ENCODE results near the gene VCPKMT. TPM values are rescaled to one million over a fixed set of nuclear protein-coding genes. Genes with fewer than 3 reads are reported as not detected.
A peak's percentile ranks its signal among the peaks of the same experiment; 100 is the strongest.

VCPKMT gene
- total RNA-seq (ENCODE audit: insufficient read depth, low replicate concordance) = 6.0 TPM

- peak; percentile 96 for DNase-seq (ENCODE audit: low spot score)
These were observed at the start of gene VCPKMT for GRCh38 chr14:50116181-50116956. TSS of gene VCPKMT (minus strand) at chr14:50116572. CDS start at chr14:50116552, 20 bp downstream.

- DNase-seq (ENCODE audit: low spot score) = no peak
These were observed 39.7 kb upstream of the VCPKMT start for GRCh38 chr14:50156111-50156510.

GRCh38 chr14:50148799-50149198 is 32.4 kb upstream of the VCPKMT start:
- no peak for DNase-seq (ENCODE audit: low spot score)

- no peak for DNase-seq (ENCODE audit: low spot score)
These were observed 22.8 kb upstream of the VCPKMT start for GRCh38 chr14:50139192-50139591.

GRCh38 chr14:50127802-50128201 is 11.4 kb upstream of the VCPKMT start:
- no peak for DNase-seq (ENCODE audit: low spot score)

- no peak for DNase-seq (ENCODE audit: low spot score)
These were observed 6.7 kb upstream of the VCPKMT start for GRCh38 chr14:50123062-50123461.

GRCh38 chr14:50122291-50122690 is 5.9 kb upstream of the VCPKMT start:
- no peak for DNase-seq (ENCODE audit: low spot score)

- no peak for DNase-seq (ENCODE audit: low spot score)
These were observed 5.1 kb upstream of the VCPKMT start for GRCh38 chr14:50121486-50121885.

GRCh38 chr14:50117456-50117855 is 1.1 kb upstream of the VCPKMT start:
- DNase-seq (ENCODE audit: low spot score) = no peak

- no peak for DNase-seq (ENCODE audit: low spot score)
These were observed 594 bp upstream of the VCPKMT start for GRCh38 chr14:50116966-50117365.

GRCh38 chr14:50113381-50114035 is 2.9 kb downstream of the VCPKMT start:
- DNase-seq (ENCODE audit: low spot score) = no peak

- no peak for DNase-seq (ENCODE audit: low spot score)
These were observed 5.9 kb downstream of the VCPKMT start for GRCh38 chr14:50110323-50111037.

- DNase-seq (ENCODE audit: low spot score) = peak; percentile 16
These were observed 7.0 kb downstream of the VCPKMT start for GRCh38 chr14:50109342-50109741.

GRCh38 chr14:50107850-50108249 is 8.5 kb downstream of the VCPKMT start:
- no peak for DNase-seq (ENCODE audit: low spot score)

GRCh38 chr14:50106178-50106577 is 10.2 kb downstream of the VCPKMT start:
- no peak for DNase-seq (ENCODE audit: low spot score)

- no peak for DNase-seq (ENCODE audit: low spot score)
These were observed 12.8 kb downstream of the VCPKMT start for GRCh38 chr14:50103558-50103957.

GRCh38 chr14:50101417-50101816 is 15.0 kb downstream of the VCPKMT start:
- DNase-seq (ENCODE audit: low spot score) = no peak

- no peak for DNase-seq (ENCODE audit: low spot score)
These were observed 15.6 kb downstream of the VCPKMT start for GRCh38 chr14:50100805-50101204.

- no peak for DNase-seq (ENCODE audit: low spot score)
These were observed 17.0 kb downstream of the VCPKMT start for GRCh38 chr14:50099335-50099734.

- DNase-seq (ENCODE audit: low spot score) = no peak
These were observed 20.5 kb downstream of the VCPKMT start for GRCh38 chr14:50095895-50096294.

- DNase-seq (ENCODE audit: low spot score) = no peak
These were observed 22.2 kb downstream of the VCPKMT start for GRCh38 chr14:50094056-50094755.

- no peak for DNase-seq (ENCODE audit: low spot score)
These were observed 22.9 kb downstream of the VCPKMT start for GRCh38 chr14:50093496-50093895.
